Liver (tissue), 9 donors: Measurements from ENCODE around the gene SLC5A1. TPM values are rescaled to one million over a fixed set of nuclear protein-coding genes. Genes with fewer than 3 reads are reported as not detected.
"Not testable (repeated sequence)": the region's sequence is repeated elsewhere in the genome, so short reads cannot be mapped to it uniquely, and the experiment has no call there.

ENCODE experiments used
- DNase-seq: peaks from one replicate; pipeline ENCODE4 v3.0.0-alpha.2; 2017; ENCODE audit warnings: low spot score
- H3K27ac ChIP-seq, 2 donors: one replicate each; pipeline ENCODE4 v1.7.0; 2013; ENCODE audit warnings: inconsistent platforms in 2 of 2, low read length in 2 of 2, control low read depth in 1 of 2, low read depth in 1 of 2, mild to moderate bottlenecking in 1 of 2
- H3K27me3 ChIP-seq, 4 donors: one replicate each; pipeline versions ENCODE4 v1.6.1 to v1.7.0; 2013; ENCODE audit warnings: low read length in 3 of 4, inconsistent platforms in 1 of 4, mild to moderate bottlenecking in 1 of 4, moderate library complexity in 1 of 4; ENCODE audit not compliant: control insufficient read depth in 4 of 4, insufficient read depth in 4 of 4
- H3K36me3 ChIP-seq, 4 donors: one replicate each; pipeline versions ENCODE4 v1.6.1 to v1.7.0; 2013; ENCODE audit warnings: low read length in 3 of 4, mild to moderate bottlenecking in 3 of 4, low read depth in 1 of 4, moderate library complexity in 1 of 4; ENCODE audit not compliant: control insufficient read depth in 4 of 4, insufficient read depth in 3 of 4
- H3K4me1 ChIP-seq, 4 donors: one replicate each; pipeline versions ENCODE4 v1.6.1 to v1.7.0; 2013; ENCODE audit warnings: low read length in 3 of 4, mild to moderate bottlenecking in 3 of 4, moderate library complexity in 1 of 4; ENCODE audit not compliant: control insufficient read depth in 4 of 4, insufficient read depth in 4 of 4
- H3K4me3 ChIP-seq, 3 donors: one replicate each; pipeline versions ENCODE4 v1.6.1 to v1.7.0; 2013; ENCODE audit warnings: low read length in 3 of 3, control low read depth in 1 of 3, low read depth in 1 of 3, mild to moderate bottlenecking in 1 of 3
- H3K9ac ChIP-seq, 2 donors: one replicate each; pipeline ENCODE4 v1.7.0; 2013; ENCODE audit warnings: low read length in 2 of 2, mild to moderate bottlenecking in 2 of 2, moderate library complexity in 2 of 2, control low read depth in 1 of 2, low read depth in 1 of 2
- H3K9me3 ChIP-seq, 4 donors: one replicate each; pipeline versions ENCODE4 v1.6.1 to v1.7.0; 2013; ENCODE audit warnings: low read length in 3 of 4; ENCODE audit not compliant: control insufficient read depth in 4 of 4
- FOXA2 ChIP-seq: IDR thresholded peaks from 2 replicates; pipeline ENCODE4 v1.6.1; 2016; ENCODE audit warnings: antibody characterized with exemption
- HNF4A ChIP-seq, 2 donors: conservative IDR thresholded peaks; 2 replicates each; pipeline ENCODE4 v1.6.1; 2016; ENCODE audit warnings: antibody characterized with exemption in 2 of 2, mild to moderate bottlenecking in 2 of 2
- RAD21 ChIP-seq, 2 donors: IDR thresholded peaks; 2 replicates each; pipeline ENCODE4 v1.6.1; 2016; ENCODE audit warnings: antibody characterized with exemption in 2 of 2, mild to moderate bottlenecking in 2 of 2
- SP1 ChIP-seq: IDR thresholded peaks from 2 replicates; pipeline ENCODE4 v1.6.1; 2018; ENCODE audit warnings: antibody characterized with exemption, mild to moderate bottlenecking
- TAF1 ChIP-seq: conservative IDR thresholded peaks from 2 replicates; pipeline ENCODE4 v1.6.1; 2016; ENCODE audit warnings: antibody characterized with exemption, mild to moderate bottlenecking
- WGBS: extraction: QIAGEN DNeasy Blood & Tissue Kit; methylation state at CpG from one replicate; pipeline ENCODE4 v1.1.7; 2013; 5-methylcytosine and 5-hydroxymethylcytosine counted together
- polyA plus RNA-seq, 2 donors: library from polyadenylated mRNA; stranded (reverse) in 1 of 2; unstranded in 1 of 2; fragments of 200-250 nt in 1 of 2; fragments of >200 nt in 1 of 2; fragmentation: Nextera tagmentation in 1 of 2; extraction: Ambion mirVana in 1 of 2; gene quantifications; one replicate each; pipeline versions ENCODE4 v1.2.1 to v1.2.3, GENCODE V29; 2013 to 2015
- total RNA-seq, 2 donors: library from RNA; depleted of rRNA; stranded (reverse); fragments of >200 nt; gene quantifications; one replicate each; pipeline ENCODE4 v1.2.3, GENCODE V29; 2014
- TF ChIP-seq, protein P1 (sequence below): IDR thresholded peaks from 2 replicates; pipeline ENCODE4 v1.6.1; 2016; ENCODE audit warnings: antibody characterized with exemption
- donor health status: healthy.
- donor health status: healthy.
- donor health status: healthy.
- donor health status: healthy.
- donor health status: healthy.

SLC5A1 gene
- total and polyA plus RNA-seq, 4 donors, result under 0.01 to 6.4 (median 2.5) TPM

DNA sequence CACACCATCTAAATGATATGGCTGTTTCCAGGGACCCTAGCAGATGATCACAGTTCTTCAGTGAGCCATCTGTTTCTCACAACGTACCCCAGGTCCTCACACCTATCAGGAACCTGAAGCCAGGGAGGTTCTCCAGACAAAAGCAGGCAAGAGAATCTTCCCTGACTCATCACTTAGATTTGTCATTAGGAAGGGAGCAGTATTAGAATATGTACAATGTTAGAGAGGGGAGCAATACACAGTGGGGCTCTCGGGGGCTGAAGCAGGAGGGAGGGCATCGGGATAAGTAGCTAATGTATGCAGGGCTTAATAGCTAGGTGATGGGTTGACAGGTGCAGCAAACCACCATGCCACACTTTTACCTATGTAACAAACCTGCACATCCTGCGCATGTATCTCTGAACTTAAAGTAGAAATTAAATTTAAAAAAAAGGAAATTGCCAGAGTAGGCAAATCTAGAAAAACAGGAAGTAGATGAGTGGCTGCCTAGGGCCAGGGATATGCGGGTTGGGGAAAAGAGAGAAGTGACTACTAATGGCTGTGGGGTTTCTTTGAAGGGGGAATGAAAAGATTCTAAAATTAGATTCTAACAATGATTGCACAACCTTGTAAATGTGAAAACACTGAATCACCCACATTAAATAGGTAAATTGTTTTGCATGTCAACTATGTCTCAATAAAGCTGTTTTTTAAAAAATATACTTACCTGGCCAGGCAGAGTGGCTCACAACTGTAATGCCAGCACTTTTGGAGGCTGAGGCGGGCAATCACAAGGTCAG lies 101.6 kb downstream of the SLC5A1 start:
- no peaks in the 10 kb centered on the region for H3K9me3 ChIP-seq
- H3K27ac ChIP-seq, result no peak overlapping the region
- 79% methylated on average over 6 of the region's 6 CpGs for WGBS
- H3K36me3 ChIP-seq, result no peaks in the 10 kb centered on the region
- no peaks in the 10 kb centered on the region for H3K27me3 ChIP-seq
- no peak overlapping the region for H3K9ac ChIP-seq
- TF ChIP-seq HNF4A (conservative IDR thresholded peaks at IDR 0.05), result no peak
- no peak for TF ChIP-seq TAF1
- TF ChIP-seq RAD21 (IDR thresholded peaks at IDR 0.05), result no peak
- no peak for TF ChIP-seq SP1
- TF ChIP-seq, protein P1, sequence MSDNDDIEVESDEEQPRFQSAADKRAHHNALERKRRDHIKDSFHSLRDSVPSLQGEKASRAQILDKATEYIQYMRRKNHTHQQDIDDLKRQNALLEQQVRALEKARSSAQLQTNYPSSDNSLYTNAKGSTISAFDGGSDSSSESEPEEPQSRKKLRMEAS, result no peak
- TF ChIP-seq FOXA2, result no peak
- DNase-seq, result no peak
- H3K4me1 ChIP-seq, result no peaks in the 10 kb centered on the region
- no peak overlapping the region for H3K4me3 ChIP-seq

DNA sequence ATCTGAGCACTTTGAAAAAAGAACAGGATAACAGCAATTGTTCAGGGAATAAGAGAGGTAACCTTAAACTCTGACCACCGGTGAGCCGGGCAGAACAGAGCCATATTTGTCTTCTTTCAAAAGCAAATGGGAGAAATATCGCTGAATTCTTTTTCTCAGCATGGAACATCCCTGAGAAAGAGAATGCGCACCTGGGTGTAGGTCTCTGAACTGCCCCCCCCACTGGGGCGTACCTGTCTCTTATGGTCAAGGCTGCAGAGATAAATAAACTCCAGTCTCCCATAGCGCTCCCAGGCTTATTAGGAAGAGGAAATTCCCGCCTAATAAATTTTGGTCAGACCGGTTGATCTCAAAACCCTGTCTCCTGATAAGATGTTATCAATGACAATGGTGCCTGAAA lies 104.1 kb downstream of the SLC5A1 start:
- 88% methylated on average over 8 of the region's 8 CpGs for WGBS
- not testable (repeated sequence) for H3K9me3 ChIP-seq, H3K27me3 ChIP-seq, H3K4me1 ChIP-seq, DNase-seq, H3K36me3 ChIP-seq, H3K9ac ChIP-seq, H3K4me3 ChIP-seq, H3K27ac ChIP-seq

DNA sequence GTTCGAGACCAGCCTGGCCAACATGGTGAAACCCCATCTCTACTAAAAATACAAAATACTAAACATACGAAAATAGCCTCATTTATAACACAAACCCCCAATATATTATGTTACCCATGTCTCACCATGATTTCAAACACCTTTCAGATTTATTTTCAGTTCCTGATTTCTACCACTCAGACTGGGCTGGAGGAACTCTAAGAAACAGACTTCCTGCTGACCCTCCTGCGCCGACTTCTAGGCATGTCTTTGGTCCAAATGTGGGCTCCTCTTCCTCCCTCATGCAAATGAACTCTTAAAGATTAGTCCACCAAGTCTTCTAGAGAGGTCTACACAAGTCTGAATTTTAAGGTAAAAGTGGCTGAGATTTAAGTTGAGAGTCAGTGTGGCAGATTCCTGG lies 105.3 kb downstream of the SLC5A1 start:
- not testable (repeated sequence) for H3K27me3 ChIP-seq, DNase-seq, H3K4me1 ChIP-seq, H3K4me3 ChIP-seq, H3K9ac ChIP-seq, H3K9me3 ChIP-seq, H3K36me3 ChIP-seq, H3K27ac ChIP-seq
- 90% methylated on average over 4 of the region's 4 CpGs for WGBS

DNA sequence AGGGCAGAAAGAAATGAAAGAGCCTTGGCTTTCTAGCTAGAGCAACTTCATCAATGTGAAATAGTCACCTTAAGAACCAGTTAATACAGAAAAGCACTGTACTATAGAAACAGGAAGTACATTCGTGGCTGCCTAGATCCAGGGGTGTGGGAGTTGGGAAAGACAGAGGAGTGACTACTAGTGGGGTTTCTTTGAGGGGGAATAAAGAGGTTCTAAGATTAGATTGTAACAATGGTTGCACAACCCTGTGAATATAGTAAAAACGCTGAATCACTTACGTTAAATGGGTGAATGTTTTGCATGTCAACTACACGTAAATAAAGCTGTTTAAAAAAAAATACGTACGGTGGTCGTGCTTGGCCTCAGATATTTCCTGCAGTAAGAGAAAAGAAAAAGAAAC lies 107.6 kb downstream of the SLC5A1 start:
- not testable (repeated sequence) for H3K9me3 ChIP-seq, DNase-seq, H3K9ac ChIP-seq, H3K27me3 ChIP-seq, H3K4me1 ChIP-seq, H3K4me3 ChIP-seq, H3K27ac ChIP-seq, H3K36me3 ChIP-seq
- 64% methylated on average over 7 of the region's 7 CpGs for WGBS

DNA sequence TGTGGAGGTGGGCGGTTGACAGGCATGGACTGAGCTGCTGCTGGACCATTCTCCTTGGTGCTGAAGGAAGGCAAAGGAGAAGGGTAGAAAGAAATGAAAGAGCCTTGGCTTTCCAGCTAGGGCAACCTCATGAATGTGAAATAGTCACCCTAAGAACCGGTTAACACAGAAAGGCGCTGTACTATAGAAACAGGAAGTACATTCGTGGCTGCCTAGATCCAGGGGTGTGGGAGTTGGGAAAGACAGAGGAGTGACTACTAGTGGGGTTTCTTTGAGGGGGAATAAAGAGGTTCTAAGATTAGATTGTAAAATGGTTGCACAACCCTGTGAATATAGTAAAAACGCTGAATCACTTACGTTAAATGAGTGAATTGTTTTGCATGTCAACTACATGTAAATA lies 108.6 kb downstream of the SLC5A1 start:
- WGBS, result 68% methylated on average over 6 of the region's 6 CpGs
- H3K27ac ChIP-seq, H3K36me3 ChIP-seq: not testable (repeated sequence)

DNA sequence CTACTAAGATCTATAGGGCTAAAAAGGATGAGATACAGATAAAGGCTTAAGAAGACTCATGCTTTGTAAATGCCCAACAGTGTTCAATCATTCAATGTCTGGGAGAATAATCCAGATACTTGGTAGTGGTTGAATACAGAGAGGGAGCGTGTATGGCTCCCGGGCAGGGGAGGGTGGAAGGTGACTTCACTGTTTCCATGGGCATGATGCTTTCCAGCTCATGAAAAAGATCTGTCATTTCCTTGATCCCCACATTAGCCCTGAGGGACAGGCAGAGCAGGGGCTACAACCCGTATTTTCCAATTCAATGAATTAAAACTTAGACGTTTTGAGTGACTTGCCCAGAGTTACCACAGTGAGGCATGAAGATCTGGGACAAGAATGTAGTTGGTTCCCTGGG lies 111.7 kb downstream of the SLC5A1 start:
- 75% methylated on average over 4 of the region's 4 CpGs for WGBS
- not testable (repeated sequence) for H3K36me3 ChIP-seq

More for the DNA sequence above, 108.6 kb downstream of the SLC5A1 start:
- not testable (repeated sequence) for H3K4me1 ChIP-seq, H3K9me3 ChIP-seq, H3K9ac ChIP-seq, H3K27me3 ChIP-seq, H3K4me3 ChIP-seq, DNase-seq

DNA sequence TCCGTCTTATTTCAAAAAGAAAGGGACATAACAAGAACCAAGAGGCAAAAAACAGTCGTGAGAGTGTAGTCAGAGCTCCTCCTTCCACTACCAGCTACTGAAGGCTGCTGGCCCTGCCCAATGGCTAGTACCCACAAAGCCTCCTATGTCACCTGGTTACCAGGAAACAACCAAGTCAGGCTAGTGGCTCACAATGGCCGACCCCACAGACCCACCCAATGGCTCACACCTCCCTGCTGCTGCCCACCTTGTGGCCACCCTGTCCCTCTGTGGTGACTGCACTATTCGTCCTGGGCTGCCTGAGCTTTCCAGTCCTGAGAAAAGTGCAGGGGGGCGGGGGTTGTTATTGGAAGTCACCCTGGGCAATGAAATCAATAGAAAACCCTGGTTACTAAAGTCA lies 114.6 kb downstream of the SLC5A1 start:
- not testable (repeated sequence) for H3K9ac ChIP-seq, H3K9me3 ChIP-seq, H3K27me3 ChIP-seq, H3K36me3 ChIP-seq, DNase-seq, H3K27ac ChIP-seq, H3K4me3 ChIP-seq, H3K4me1 ChIP-seq
- WGBS, result 73% methylated on average over 5 of the region's 5 CpGs

More for the DNA sequence above, 111.7 kb downstream of the SLC5A1 start:
- not testable (repeated sequence) for H3K4me3 ChIP-seq, H3K27me3 ChIP-seq, DNase-seq, H3K27ac ChIP-seq, H3K9me3 ChIP-seq, H3K4me1 ChIP-seq, H3K9ac ChIP-seq
